ENCODE data around the gene DAAM1. TPM values are rescaled to one million over a fixed set of nuclear protein-coding genes. Genes with fewer than 3 reads are reported as not detected.

DAAM1 gene
- total RNA-seq, 2 donors from 2014 or later = 94.0 to 99.4 TPM

DNA sequence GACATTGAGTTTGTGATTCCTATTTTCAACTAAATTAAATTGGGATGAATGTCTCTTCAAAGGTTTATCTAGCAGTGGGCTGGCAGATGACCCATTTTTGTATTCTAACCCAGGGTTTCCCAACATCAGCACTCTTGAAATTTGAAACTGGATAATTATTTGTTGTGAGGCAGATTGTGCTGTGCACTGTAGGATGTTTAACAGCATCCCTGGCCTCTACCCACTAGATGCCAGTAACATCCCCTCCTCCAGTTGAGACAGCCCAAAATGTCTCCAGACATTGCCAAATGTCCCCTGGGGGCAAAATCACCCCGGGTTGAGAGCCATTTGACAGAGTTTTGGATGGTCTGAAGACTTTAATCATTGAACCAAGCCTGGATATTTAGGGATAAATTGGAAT is 11.1 kb downstream of the DAAM1 start:
- no peak overlapping the region for H3K4me3 ChIP-seq (ENCODE audit: low read length)
- peaks cover 3% of the 10 kb centered on the region for H3K9me3 Mint-ChIP-seq
- no peaks in the 10 kb centered on the region for H3K27me3 ChIP-seq (ENCODE audit: control insufficient read depth, insufficient read depth, low read length, poor library complexity, severe bottlenecking)
- DNase-seq = no peak
- peaks cover 9% of the 10 kb centered on the region for H3K36me3 ChIP-seq (ENCODE audit: control insufficient read depth, insufficient read depth, low read length)
- H3K4me3 Mint-ChIP-seq = no peak overlapping the region
- TF ChIP-seq CTCF (conservative IDR thresholded peaks at IDR 0.05) = peak; percentile 9
- WGBS, 2 experiments (ENCODE audit: insufficient coverage in 1 of 2, insufficient read length in 1 of 2) = 86 to 87% methylated on average over 1 of the region's 1 CpG
- H3K9ac ChIP-seq (ENCODE audit: extremely low read depth, low read length, poor library complexity, severe bottlenecking) = no peak overlapping the region
- peaks cover 11% of the 10 kb centered on the region for H3K4me1 ChIP-seq (ENCODE audit: control insufficient read depth, insufficient read depth, low read length)
- no peak overlapping the region for H3K27ac Mint-ChIP-seq
- peaks cover 10% of the 10 kb centered on the region for H3K36me3 Mint-ChIP-seq (ENCODE audit: low read depth)
- peaks cover 20% of the 10 kb centered on the region for H3K4me1 Mint-ChIP-seq
- no peak overlapping the region for H3K27ac ChIP-seq (ENCODE audit: low read depth, low read length)
- peaks cover 4% of the 10 kb centered on the region for H3K9me3 ChIP-seq (ENCODE audit: control insufficient read depth, low read length)
- H3K27me3 Mint-ChIP-seq (ENCODE audit: insufficient read depth) = no peaks in the 10 kb centered on the region

GRCh38 chr14:59200195-59200594 is 11.7 kb downstream of the DAAM1 start:
- Histone ChIP-seq H3K27ac (ENCODE audit: low read depth, low read length) (no peak overlapping the region), H3K9me3 (ENCODE audit: control insufficient read depth, low read length) (peaks cover 4% of the 10 kb centered on the region), H3K4me1 (ENCODE audit: control insufficient read depth, insufficient read depth, low read length) (peaks cover 11% of the 10 kb centered on the region), H3K36me3 (ENCODE audit: control insufficient read depth, insufficient read depth, low read length) (peaks cover 7% of the 10 kb centered on the region), H3K9ac (ENCODE audit: extremely low read depth, low read length, poor library complexity, severe bottlenecking) (no peak overlapping the region), H3K27me3 (ENCODE audit: control insufficient read depth, insufficient read depth, low read length, poor library complexity, severe bottlenecking) (no peaks in the 10 kb centered on the region), H3K4me3 (ENCODE audit: low read length) (no peak overlapping the region)
- H3K4me1 Mint-ChIP-seq = peaks cover 20% of the 10 kb centered on the region
- TF ChIP-seq CTCF (conservative IDR thresholded peaks at IDR 0.05) = no peak
- DNase-seq = no peak
- no peak overlapping the region for H3K4me3 Mint-ChIP-seq
- peaks cover 3% of the 10 kb centered on the region for H3K9me3 Mint-ChIP-seq
- peak overlapping the region; percentile 29 for H3K27ac Mint-ChIP-seq
- H3K27me3 Mint-ChIP-seq (ENCODE audit: insufficient read depth) = no peaks in the 10 kb centered on the region
- peaks cover 7% of the 10 kb centered on the region for H3K36me3 Mint-ChIP-seq (ENCODE audit: low read depth)

DNA sequence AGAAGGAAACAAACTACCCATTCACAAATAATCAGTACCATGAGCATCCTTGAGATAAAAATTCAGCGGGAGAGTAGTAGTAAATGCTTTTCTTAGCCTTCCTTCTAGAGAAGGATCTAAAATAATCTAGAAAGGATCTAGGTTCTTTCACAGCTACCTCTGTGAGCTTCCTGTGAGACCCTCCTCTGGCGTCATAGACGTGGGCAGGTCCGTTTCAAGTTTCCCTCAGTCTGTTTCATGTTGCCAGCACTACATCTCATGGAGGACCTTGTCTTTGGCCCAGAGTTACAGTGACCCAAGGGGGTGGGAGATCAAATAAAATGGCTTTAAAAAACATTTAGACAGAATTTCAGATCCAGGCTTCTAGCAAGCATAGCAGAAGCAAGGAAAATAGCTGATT is 13.6 kb downstream of the DAAM1 start:
- H3K4me1 Mint-ChIP-seq = peaks cover 20% of the 10 kb centered on the region
- H3K36me3 Mint-ChIP-seq (ENCODE audit: low read depth) = peaks cover 7% of the 10 kb centered on the region
- Histone ChIP-seq H3K36me3 (ENCODE audit: control insufficient read depth, insufficient read depth, low read length) (no peaks in the 10 kb centered on the region), H3K9me3 (ENCODE audit: control insufficient read depth, low read length) (no peaks in the 10 kb centered on the region), H3K27me3 (ENCODE audit: control insufficient read depth, insufficient read depth, low read length, poor library complexity, severe bottlenecking) (no peaks in the 10 kb centered on the region), H3K9ac (ENCODE audit: extremely low read depth, low read length, poor library complexity, severe bottlenecking) (no peak overlapping the region), H3K27ac (ENCODE audit: low read depth, low read length) (no peak overlapping the region), H3K4me3 (ENCODE audit: low read length) (no peak overlapping the region), H3K4me1 (ENCODE audit: control insufficient read depth, insufficient read depth, low read length) (peaks cover 11% of the 10 kb centered on the region)
- no peak overlapping the region for H3K4me3 Mint-ChIP-seq
- H3K9me3 Mint-ChIP-seq = no peaks in the 10 kb centered on the region
- 92 to 100% methylated on average over 3 to 4 of the region's 4 CpGs for WGBS, 2 experiments (ENCODE audit: insufficient coverage in 1 of 2, insufficient read length in 1 of 2)
- TF ChIP-seq CTCF (conservative IDR thresholded peaks at IDR 0.05) = no peak
- H3K27me3 Mint-ChIP-seq (ENCODE audit: insufficient read depth) = no peaks in the 10 kb centered on the region
- no peak overlapping the region for H3K27ac Mint-ChIP-seq
- DNase-seq = no peak

All from endodermal cell (in vitro differentiated cells).